ENCODE data around the gene C15orf39. TPM values are rescaled to one million over a fixed set of nuclear protein-coding genes. Genes with fewer than 3 reads are reported as not detected.

Gene C15orf39
- total and polyA plus RNA-seq, 9 of the 15 experiments (the other 6 are each of a cell fraction or from before 2014, with no cell fraction given): 0.31 to 29.8 (median 4.4) TPM

DNA sequence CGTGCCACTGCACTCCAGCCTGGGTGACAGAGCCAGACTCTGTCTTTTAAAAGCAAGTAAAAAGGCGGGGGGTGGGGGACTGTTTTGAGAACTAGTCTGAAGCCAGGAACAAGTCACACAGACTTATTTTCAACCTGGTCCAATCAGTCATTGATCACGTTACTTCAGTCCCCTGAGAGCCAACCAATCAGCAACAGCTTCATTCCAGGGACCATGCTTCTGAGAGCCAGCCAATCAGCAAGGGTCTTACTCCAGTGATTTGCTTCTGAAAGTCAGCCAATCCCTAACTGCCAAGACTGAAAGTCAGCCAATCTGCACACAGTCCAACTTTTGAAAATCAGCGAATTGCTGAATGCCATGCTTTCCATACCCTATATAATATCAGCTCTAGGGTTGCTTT lies 48.6 kb upstream of the C15orf39 start (continued):
- TF ChIP-seq FOXM1 (IDR thresholded peaks at IDR 0.05; ENCODE audit: low read depth) (peak; percentile 95), FOXM1 (CRISPR knock-in tag; IDR thresholded peaks at IDR 0.05; ENCODE audit: low read depth) (peak; percentile 43; the same call in 1 of the 2 replicates), HINFP (tag; conservative IDR thresholded peaks at IDR 0.05; ENCODE audit: low read depth) (no peak), ZC3H11A (IDR thresholded peaks at IDR 0.05; ENCODE audit: low read depth, low read length) (no peak), BRD4 (IDR thresholded peaks at IDR 0.05) (no peak), ZNF717 (CRISPR knock-in tag; IDR thresholded peaks at IDR 0.05) (no peak), EP400 (IDR thresholded peaks at IDR 0.05) (no peak), NFATC3 (IDR thresholded peaks at IDR 0.05) (no peak), DACH1 (IDR thresholded peaks at IDR 0.05; ENCODE audit: partially characterized antibody) (no peak), RFX7 (CRISPR knock-in tag; IDR thresholded peaks at IDR 0.05) (no peak), ZNF175 (CRISPR knock-in tag; IDR thresholded peaks at IDR 0.05; ENCODE audit: low read depth) (0 out of 2 replicates have a peak, but pooled peaks have one; percentile 28), RAD51 (IDR thresholded peaks at IDR 0.05; ENCODE audit: borderline replicate concordance, low read depth) (no peak), HMG20A (CRISPR knock-in tag; conservative IDR thresholded peaks at IDR 0.05) (no peak), MYBL2 (IDR thresholded peaks at IDR 0.05; ENCODE audit: low read depth) (peak; percentile 81), MYBL2 (CRISPR knock-in tag; IDR thresholded peaks at IDR 0.05; ENCODE audit: borderline replicate concordance) (no peak), ZNF764 (CRISPR knock-in tag; IDR thresholded peaks at IDR 0.05; ENCODE audit: low read depth) (no peak), MBD2 (IDR thresholded peaks at IDR 0.05; ENCODE audit: borderline replicate concordance, low read depth) (peak; percentile 68; the same call in 1 of the 2 replicates), FOXA3 (CRISPR knock-in tag; conservative IDR thresholded peaks at IDR 0.05 in 1 of 2, IDR thresholded peaks at IDR 0.05 in 1 of 2) (no peak), MXD1 (CRISPR knock-in tag; IDR thresholded peaks at IDR 0.05; ENCODE audit: borderline replicate concordance, poor library complexity, severe bottlenecking) (no peak), CBFA2T3 (IDR thresholded peaks at IDR 0.05) (no peak), BRF2 (IDR thresholded peaks at IDR 0.05; ENCODE audit: borderline replicate concordance, insufficient read depth, insufficient read length) (no peak), MAX (CRISPR knock-in tag; IDR thresholded peaks at IDR 0.05) (no peak), GTF2E2 (tag; IDR thresholded peaks at IDR 0.05) (no peak)
- TF ChIP-seq, protein P1, sequence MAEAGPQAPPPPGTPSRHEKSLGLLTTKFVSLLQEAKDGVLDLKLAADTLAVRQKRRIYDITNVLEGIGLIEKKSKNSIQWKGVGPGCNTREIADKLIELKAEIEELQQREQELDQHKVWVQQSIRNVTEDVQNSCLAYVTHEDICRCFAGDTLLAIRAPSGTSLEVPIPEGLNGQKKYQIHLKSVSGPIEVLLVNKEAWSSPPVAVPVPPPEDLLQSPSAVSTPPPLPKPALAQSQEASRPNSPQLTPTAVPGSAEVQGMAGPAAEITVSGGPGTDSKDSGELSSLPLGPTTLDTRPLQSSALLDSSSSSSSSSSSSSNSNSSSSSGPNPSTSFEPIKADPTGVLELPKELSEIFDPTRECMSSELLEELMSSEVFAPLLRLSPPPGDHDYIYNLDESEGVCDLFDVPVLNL (CRISPR knock-in tag; IDR thresholded peaks at IDR 0.05; ENCODE audit: low read depth): no peak
- TF ChIP-seq, protein P2, sequence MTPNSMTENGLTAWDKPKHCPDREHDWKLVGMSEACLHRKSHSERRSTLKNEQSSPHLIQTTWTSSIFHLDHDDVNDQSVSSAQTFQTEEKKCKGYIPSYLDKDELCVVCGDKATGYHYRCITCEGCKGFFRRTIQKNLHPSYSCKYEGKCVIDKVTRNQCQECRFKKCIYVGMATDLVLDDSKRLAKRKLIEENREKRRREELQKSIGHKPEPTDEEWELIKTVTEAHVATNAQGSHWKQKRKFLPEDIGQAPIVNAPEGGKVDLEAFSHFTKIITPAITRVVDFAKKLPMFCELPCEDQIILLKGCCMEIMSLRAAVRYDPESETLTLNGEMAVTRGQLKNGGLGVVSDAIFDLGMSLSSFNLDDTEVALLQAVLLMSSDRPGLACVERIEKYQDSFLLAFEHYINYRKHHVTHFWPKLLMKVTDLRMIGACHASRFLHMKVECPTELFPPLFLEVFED (CRISPR knock-in tag; conservative IDR thresholded peaks at IDR 0.05): no peak
